HepG2 (cell line): ENCODE measurements around the gene EFNA2. TPM values are rescaled to one million over a fixed set of nuclear protein-coding genes. Genes with fewer than 3 reads are reported as not detected.

Experiments used
- CAMTA2 ChIP-seq: sonication (generic); formaldehyde crosslinking; IDR thresholded peaks from 2 replicates; pipeline ENCODE4 v1.4.0; 2020; ENCODE audit warnings: mild to moderate bottlenecking, missing genetic modification reagents, borderline replicate concordance
- EP300 ChIP-seq, 3 experiments: sonication (generic) in 1 of 3; formaldehyde crosslinking in 1 of 3; IDR thresholded peaks; 2 replicates each; pipeline versions ENCODE4 v1.5.1 to v1.6.1; 2011 to 2020; ENCODE audit warnings: low read depth in 2 of 3, low read length in 2 of 3, borderline replicate concordance in 1 of 3, improper control_type of control experiment in 1 of 3, mild to moderate bottlenecking in 1 of 3, missing genetic modification reagents in 1 of 3, moderate library complexity in 1 of 3
- FOXA1 ChIP-seq, 2 experiments: fragments of 450-650 bp in 1 of 2; sonication (generic) in 1 of 2; formaldehyde crosslinking in 1 of 2; IDR thresholded peaks; 2 replicates each; pipeline versions ENCODE4 v1.4.0 to v1.6.1; 2016 to 2020; ENCODE audit warnings: missing genetic modification reagents in 1 of 2
- SRSF1 ChIP-seq: fragments of 200-400 bp; formaldehyde crosslinking; optimal IDR thresholded peaks from 2 replicates; pipeline ENCODE3; 2017; ENCODE audit warnings: mild to moderate bottlenecking, low read depth, low read length, moderate library complexity
- ZNF331 ChIP-seq: sonication (generic); formaldehyde crosslinking; IDR thresholded peaks from 2 replicates; pipeline ENCODE4 v1.4.0; 2020; ENCODE audit warnings: missing genetic modification reagents
- ZNF777 ChIP-seq: sonication (generic); formaldehyde crosslinking; IDR thresholded peaks from 2 replicates; pipeline ENCODE4 v1.4.0; 2020; ENCODE audit warnings: missing genetic modification reagents
- ZSCAN30 ChIP-seq: sonication (generic); formaldehyde crosslinking; IDR thresholded peaks from 2 replicates; pipeline ENCODE4 v1.5.0; 2020; ENCODE audit warnings: mild to moderate bottlenecking, missing genetic modification reagents
- polyA plus RNA-seq, 8 experiments: library from polyadenylated mRNA; depleted of rRNA in 3 of 8; stranded (reverse) in 7 of 8; unstranded in 1 of 8; fragments of >200 nt; fragmentation: Illumina TruSeq in 4 of 8; extraction: Trizol in 4 of 8; gene quantifications; 2 replicates each; pipeline versions ENCODE4 v1.2.1 to v1.2.3, GENCODE V29; 2011 to 2016; ENCODE audit warnings: low read depth in 4 of 8, missing spikeins in 1 of 8, mixed read lengths in 1 of 8; ENCODE audit not compliant: insufficient read depth in 1 of 8
- total RNA-seq, 5 experiments: library from RNA; depleted of rRNA; stranded (reverse); fragments of >200 nt; fragmentation: Illumina TruSeq; extraction: Trizol; gene quantifications; 2 replicates each; pipeline ENCODE4 v1.2.3, GENCODE V29; 2016; ENCODE audit warnings: low read depth in 1 of 5
- TF ChIP-seq, protein P1 (sequence below): fragments of 450-650 bp; IDR thresholded peaks from 2 replicates; pipeline ENCODE4 v1.6.1; 2017
- TF ChIP-seq, protein P2 (sequence below): sonication (generic); formaldehyde crosslinking; IDR thresholded peaks from 2 replicates; pipeline ENCODE4 v1.4.0; 2020; ENCODE audit warnings: mild to moderate bottlenecking, missing genetic modification reagents
- TF ChIP-seq, protein P3 (sequence below): sonication (generic); formaldehyde crosslinking; conservative IDR thresholded peaks from 2 replicates; pipeline ENCODE4 v1.8.0; 2022; ENCODE audit warnings: mild to moderate bottlenecking, moderate library complexity, missing genetic modification reagents
- TF ChIP-seq, protein P4 (sequence below): sonication (generic); formaldehyde crosslinking; IDR thresholded peaks from 2 replicates; pipeline ENCODE4 v1.4.0; 2020; ENCODE audit warnings: low read depth, mild to moderate bottlenecking, missing genetic modification reagents
- TF ChIP-seq, protein P5 (sequence below): sonication (generic); formaldehyde crosslinking; IDR thresholded peaks from 2 replicates; pipeline ENCODE4 v1.8.1; 2023; ENCODE audit warnings: missing genetic modification reagents, inconsistent platforms, borderline replicate concordance
- TF ChIP-seq, protein P6 (sequence below): sonication (generic); formaldehyde crosslinking; IDR thresholded peaks from 2 replicates; pipeline ENCODE4 v1.5.0; 2020; ENCODE audit warnings: missing genetic modification reagents

The EFNA2 gene
- total and polyA plus RNA-seq, 2 of the 13 experiments (the other 11 are each of a cell fraction or from before 2014, with no cell fraction given) = 6.0 to 9.9 TPM

DNA sequence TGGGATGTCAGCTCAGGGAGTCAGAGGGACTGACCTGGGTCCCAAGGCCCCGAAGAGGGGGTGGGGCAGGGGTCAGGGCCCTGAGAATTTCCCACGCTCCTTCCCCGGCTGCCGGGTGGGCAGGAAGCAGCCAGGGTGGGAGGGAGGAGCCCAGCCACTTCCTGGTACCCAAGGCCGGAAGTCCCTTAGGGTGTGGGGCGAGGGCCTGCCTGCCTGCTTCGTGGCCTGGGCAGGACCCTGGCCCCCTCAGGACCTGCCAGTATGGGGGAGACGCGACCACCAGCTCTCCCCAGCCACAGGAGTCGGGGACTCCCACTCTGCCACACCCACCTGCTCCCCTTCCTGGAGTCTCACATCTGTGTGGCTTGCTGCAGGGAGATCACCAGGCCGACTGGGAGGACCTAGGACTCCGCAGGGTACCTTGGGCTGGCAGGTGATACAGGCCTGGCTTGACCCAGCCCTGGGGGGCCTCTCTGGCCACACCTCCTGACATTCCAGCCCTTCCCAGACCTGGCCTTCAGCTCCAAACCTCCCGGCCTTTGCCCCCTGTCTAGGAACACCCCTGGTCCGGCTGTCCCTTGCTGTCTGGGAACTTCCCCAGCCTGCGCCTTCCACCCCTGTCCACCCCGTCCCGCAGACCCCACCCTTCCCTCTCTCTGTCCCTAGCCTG, 26.3 kb upstream of the EFNA2 start (continued):
- TF ChIP-seq, protein P1, sequence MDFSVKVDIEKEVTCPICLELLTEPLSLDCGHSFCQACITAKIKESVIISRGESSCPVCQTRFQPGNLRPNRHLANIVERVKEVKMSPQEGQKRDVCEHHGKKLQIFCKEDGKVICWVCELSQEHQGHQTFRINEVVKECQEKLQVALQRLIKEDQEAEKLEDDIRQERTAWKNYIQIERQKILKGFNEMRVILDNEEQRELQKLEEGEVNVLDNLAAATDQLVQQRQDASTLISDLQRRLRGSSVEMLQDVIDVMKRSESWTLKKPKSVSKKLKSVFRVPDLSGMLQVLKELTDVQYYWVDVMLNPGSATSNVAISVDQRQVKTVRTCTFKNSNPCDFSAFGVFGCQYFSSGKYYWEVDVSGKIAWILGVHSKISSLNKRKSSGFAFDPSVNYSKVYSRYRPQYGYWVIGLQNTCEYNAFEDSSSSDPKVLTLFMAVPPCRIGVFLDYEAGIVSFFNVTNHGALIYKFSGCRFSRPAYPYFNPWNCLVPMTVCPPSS = no peak
- TF ChIP-seq, protein P2, sequence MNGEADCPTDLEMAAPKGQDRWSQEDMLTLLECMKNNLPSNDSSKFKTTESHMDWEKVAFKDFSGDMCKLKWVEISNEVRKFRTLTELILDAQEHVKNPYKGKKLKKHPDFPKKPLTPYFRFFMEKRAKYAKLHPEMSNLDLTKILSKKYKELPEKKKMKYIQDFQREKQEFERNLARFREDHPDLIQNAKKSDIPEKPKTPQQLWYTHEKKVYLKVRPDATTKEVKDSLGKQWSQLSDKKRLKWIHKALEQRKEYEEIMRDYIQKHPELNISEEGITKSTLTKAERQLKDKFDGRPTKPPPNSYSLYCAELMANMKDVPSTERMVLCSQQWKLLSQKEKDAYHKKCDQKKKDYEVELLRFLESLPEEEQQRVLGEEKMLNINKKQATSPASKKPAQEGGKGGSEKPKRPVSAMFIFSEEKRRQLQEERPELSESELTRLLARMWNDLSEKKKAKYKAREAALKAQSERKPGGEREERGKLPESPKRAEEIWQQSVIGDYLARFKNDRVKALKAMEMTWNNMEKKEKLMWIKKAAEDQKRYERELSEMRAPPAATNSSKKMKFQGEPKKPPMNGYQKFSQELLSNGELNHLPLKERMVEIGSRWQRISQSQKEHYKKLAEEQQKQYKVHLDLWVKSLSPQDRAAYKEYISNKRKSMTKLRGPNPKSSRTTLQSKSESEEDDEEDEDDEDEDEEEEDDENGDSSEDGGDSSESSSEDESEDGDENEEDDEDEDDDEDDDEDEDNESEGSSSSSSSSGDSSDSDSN = peak; percentile 82
- TF ChIP-seq SRSF1 (peak; percentile 92), FOXA1 (IDR thresholded peaks at IDR 0.05) (no peak), FOXA1 (CRISPR knock-in tag; IDR thresholded peaks at IDR 0.05) (peak; percentile 11; the same call in 1 of the 2 replicates), EP300 (IDR thresholded peaks at IDR 0.05; ENCODE audit: low read depth in 2 of 2, low read length in 2 of 2) (peak in 1 of 2 experiments; percentile 61; a peak in 3 of 4 replicates), EP300 (CRISPR knock-in tag; IDR thresholded peaks at IDR 0.05; ENCODE audit: borderline replicate concordance) (peak; percentile 58), ZNF777 (0 out of 2 replicates have a peak, but pooled peaks have one; percentile 30), CAMTA2 (CRISPR knock-in tag) (no peak), ZSCAN30 (CRISPR knock-in tag) (no peak), ZNF331 (CRISPR knock-in tag) (peak; percentile 65; the same call in 1 of the 2 replicates)
- TF ChIP-seq, protein P3, sequence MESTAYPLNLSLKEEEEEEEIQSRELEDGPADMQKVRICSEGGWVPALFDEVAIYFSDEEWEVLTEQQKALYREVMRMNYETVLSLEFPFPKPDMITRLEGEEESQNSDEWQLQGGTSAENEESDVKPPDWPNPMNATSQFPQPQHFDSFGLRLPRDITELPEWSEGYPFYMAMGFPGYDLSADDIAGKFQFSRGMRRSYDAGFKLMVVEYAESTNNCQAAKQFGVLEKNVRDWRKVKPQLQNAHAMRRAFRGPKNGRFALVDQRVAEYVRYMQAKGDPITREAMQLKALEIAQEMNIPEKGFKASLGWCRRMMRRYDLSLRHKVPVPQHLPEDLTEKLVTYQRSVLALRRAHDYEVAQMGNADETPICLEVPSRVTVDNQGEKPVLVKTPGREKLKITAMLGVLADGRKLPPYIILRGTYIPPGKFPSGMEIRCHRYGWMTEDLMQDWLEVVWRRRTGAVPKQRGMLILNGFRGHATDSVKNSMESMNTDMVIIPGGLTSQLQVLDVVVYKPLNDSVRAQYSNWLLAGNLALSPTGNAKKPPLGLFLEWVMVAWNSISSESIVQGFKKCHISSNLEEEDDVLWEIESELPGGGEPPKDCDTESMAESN = 0 out of 2 replicates have a peak, but pooled peaks have one; percentile 40
- TF ChIP-seq, protein P4, sequence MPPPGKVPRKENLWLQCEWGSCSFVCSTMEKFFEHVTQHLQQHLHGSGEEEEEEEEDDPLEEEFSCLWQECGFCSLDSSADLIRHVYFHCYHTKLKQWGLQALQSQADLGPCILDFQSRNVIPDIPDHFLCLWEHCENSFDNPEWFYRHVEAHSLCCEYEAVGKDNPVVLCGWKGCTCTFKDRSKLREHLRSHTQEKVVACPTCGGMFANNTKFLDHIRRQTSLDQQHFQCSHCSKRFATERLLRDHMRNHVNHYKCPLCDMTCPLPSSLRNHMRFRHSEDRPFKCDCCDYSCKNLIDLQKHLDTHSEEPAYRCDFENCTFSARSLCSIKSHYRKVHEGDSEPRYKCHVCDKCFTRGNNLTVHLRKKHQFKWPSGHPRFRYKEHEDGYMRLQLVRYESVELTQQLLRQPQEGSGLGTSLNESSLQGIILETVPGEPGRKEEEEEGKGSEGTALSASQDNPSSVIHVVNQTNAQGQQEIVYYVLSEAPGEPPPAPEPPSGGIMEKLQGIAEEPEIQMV (CRISPR knock-in tag) = peak; percentile 69; the same call in 1 of the 2 replicates
- TF ChIP-seq, protein P5, sequence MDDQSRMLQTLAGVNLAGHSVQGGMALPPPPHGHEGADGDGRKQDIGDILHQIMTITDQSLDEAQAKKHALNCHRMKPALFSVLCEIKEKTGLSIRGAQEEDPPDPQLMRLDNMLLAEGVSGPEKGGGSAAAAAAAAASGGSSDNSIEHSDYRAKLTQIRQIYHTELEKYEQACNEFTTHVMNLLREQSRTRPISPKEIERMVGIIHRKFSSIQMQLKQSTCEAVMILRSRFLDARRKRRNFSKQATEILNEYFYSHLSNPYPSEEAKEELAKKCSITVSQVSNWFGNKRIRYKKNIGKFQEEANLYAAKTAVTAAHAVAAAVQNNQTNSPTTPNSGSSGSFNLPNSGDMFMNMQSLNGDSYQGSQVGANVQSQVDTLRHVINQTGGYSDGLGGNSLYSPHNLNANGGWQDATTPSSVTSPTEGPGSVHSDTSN (CRISPR knock-in tag) = no peak
- TF ChIP-seq, protein P6, sequence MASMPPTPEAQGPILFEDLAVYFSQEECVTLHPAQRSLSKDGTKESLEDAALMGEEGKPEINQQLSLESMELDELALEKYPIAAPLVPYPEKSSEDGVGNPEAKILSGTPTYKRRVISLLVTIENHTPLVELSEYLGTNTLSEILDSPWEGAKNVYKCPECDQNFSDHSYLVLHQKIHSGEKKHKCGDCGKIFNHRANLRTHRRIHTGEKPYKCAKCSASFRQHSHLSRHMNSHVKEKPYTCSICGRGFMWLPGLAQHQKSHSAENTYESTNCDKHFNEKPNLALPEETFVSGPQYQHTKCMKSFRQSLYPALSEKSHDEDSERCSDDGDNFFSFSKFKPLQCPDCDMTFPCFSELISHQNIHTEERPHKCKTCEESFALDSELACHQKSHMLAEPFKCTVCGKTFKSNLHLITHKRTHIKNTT (CRISPR knock-in tag) = no peak
